IMR-90 (cell line): ENCODE results near the gene RTN4RL2. TPM values are rescaled to one million over a fixed set of nuclear protein-coding genes. Genes with fewer than 3 reads are reported as not detected.

Experiments used
- ATAC-seq: fragments of 200-7000 bp; cut with Tn5 transposase; 2 replicates; pipeline ENCODE4 v1.9.1; 2020; ENCODE audit warnings: low read depth, mild to moderate bottlenecking, moderate library complexity
- BruUV-seq: library from RNA; stranded (reverse); fragments of 400-500 nt; replicated peaks from 2 replicates; lab custom pipeline; 2021; lab: Mats Ljungman, UMichigan
- CTCF ChIA-PET: fragments of 300-600 bp; formaldehyde crosslinking; extraction: SDS; loops from one replicate; lab custom pipeline; 2021; ENCODE audit warnings: antibody characterized with exemption; lab: Yijun Ruan, JAX
- POLR2A ChIA-PET: fragments of 300-600 bp; sonication (Branson Sonifier 250); formaldehyde crosslinking; loops from one replicate; lab custom pipeline; 2022; ENCODE audit warnings: antibody characterized with exemption; ENCODE audit not compliant: unreplicated experiment; lab: Charles Lee
- DNase-seq: peaks from one replicate; pipeline ENCODE4 v3.0.0; 2013
- H2AFZ ChIP-seq: replicated peaks from 2 replicates; pipeline ENCODE3; 2013; ENCODE audit warnings: low read length, mild to moderate bottlenecking; ENCODE audit not compliant: poor library complexity
- H2AK5ac ChIP-seq: 2 replicates; pipeline ENCODE4 v1.6.1; 2013; ENCODE audit warnings: low read depth, low read length, inconsistent platforms
- H2AK9ac ChIP-seq: replicated peaks from 2 replicates; pipeline ENCODE3; 2013; ENCODE audit warnings: mild to moderate bottlenecking, low read depth, low read length, moderate library complexity; ENCODE audit not compliant: poor library complexity
- H2BK120ac ChIP-seq: 2 replicates; pipeline ENCODE4 v1.6.1; 2013; ENCODE audit warnings: low read depth, low read length, inconsistent platforms
- H2BK15ac ChIP-seq: 3 replicates; pipeline ENCODE4 v1.6.1; 2013; ENCODE audit warnings: low read depth, low read length, inconsistent platforms
- H2BK20ac ChIP-seq: 2 replicates; pipeline ENCODE4 v1.6.1; 2013; ENCODE audit warnings: low read depth, mild to moderate bottlenecking, inconsistent platforms, low read length, moderate library complexity
- H2BK5ac ChIP-seq: 2 replicates; pipeline ENCODE4 v1.6.1; 2013; ENCODE audit warnings: mild to moderate bottlenecking, low read depth, low read length, inconsistent platforms; ENCODE audit not compliant: poor library complexity, severe bottlenecking
- H3K14ac ChIP-seq: replicated peaks from 2 replicates; pipeline ENCODE4 v1.6.1; 2013; ENCODE audit warnings: low read depth, low read length, inconsistent platforms
- H3K18ac ChIP-seq: 2 replicates; pipeline ENCODE4 v1.6.1; 2013; ENCODE audit warnings: low read depth, low read length, control low read depth
- H3K23ac ChIP-seq: 2 replicates; pipeline ENCODE4 v1.6.1; 2013; ENCODE audit warnings: low read depth, low read length, inconsistent platforms
- H3K27ac ChIP-seq: 2 replicates; pipeline ENCODE4 v1.5.1; 2013; ENCODE audit warnings: mild to moderate bottlenecking, control low read depth, low read length; ENCODE audit not compliant: insufficient read depth
- H3K27me3 ChIP-seq: 2 replicates; pipeline ENCODE4 v1.6.1; 2013; ENCODE audit warnings: low read length; ENCODE audit not compliant: control insufficient read depth, insufficient read depth
- H3K36me3 ChIP-seq: 2 replicates; pipeline ENCODE4 v1.6.1; 2013; ENCODE audit warnings: low read length, mixed read lengths; ENCODE audit not compliant: control insufficient read depth, insufficient read depth
- H3K4ac ChIP-seq: 2 replicates; pipeline ENCODE4 v1.6.1; 2013; ENCODE audit warnings: low read depth, low read length, inconsistent platforms
- H3K4me1 ChIP-seq: 2 replicates; pipeline ENCODE4 v1.6.1; 2013; ENCODE audit warnings: low read length, mixed read lengths; ENCODE audit not compliant: control insufficient read depth, insufficient read depth
- H3K4me2 ChIP-seq: 2 replicates; pipeline ENCODE4 v1.6.1; 2013; ENCODE audit warnings: low read depth, mild to moderate bottlenecking, control low read depth, low read length, moderate library complexity
- H3K4me3 ChIP-seq: 2 replicates; pipeline ENCODE4 v1.5.1; 2013; ENCODE audit warnings: low read depth, mild to moderate bottlenecking, control low read depth, low read length, moderate library complexity; ENCODE audit not compliant: insufficient read depth
- H3K56ac ChIP-seq: 2 replicates; pipeline ENCODE4 v1.6.1; 2013; ENCODE audit warnings: low read length, inconsistent platforms; ENCODE audit not compliant: insufficient read depth; ENCODE audit errors: extremely low read depth
- H3K79me1 ChIP-seq, 2 experiments: 2 replicates each; pipeline ENCODE4 v1.6.1; 2013; ENCODE audit warnings: low read length in 2 of 2, inconsistent platforms in 1 of 2, low read depth in 1 of 2
- H3K9ac ChIP-seq: 2 replicates; pipeline ENCODE4 v1.6.1; 2013; ENCODE audit warnings: low read depth, low read length, control low read depth
- H3K9me1 ChIP-seq: 2 replicates; pipeline ENCODE4 v1.6.1; 2013; ENCODE audit warnings: low read length, inconsistent platforms; ENCODE audit not compliant: insufficient read depth
- H3K9me3 ChIP-seq: 2 replicates; pipeline ENCODE4 v1.6.1; 2013; ENCODE audit warnings: low read length; ENCODE audit not compliant: control insufficient read depth, insufficient read depth
- H4K20me1 ChIP-seq: 2 replicates; pipeline ENCODE4 v1.6.1; 2013; ENCODE audit warnings: low read length, inconsistent platforms; ENCODE audit not compliant: insufficient read depth
- H4K5ac ChIP-seq: 2 replicates; pipeline ENCODE4 v1.6.1; 2013; ENCODE audit warnings: mild to moderate bottlenecking, low read depth, low read length, control low read depth
- H4K8ac ChIP-seq, 2 experiments: 2 replicates each; pipeline ENCODE4 v1.6.1; 2013; ENCODE audit warnings: low read depth in 2 of 2, low read length in 2 of 2, control low read depth in 1 of 2, inconsistent platforms in 1 of 2
- H4K91ac ChIP-seq: 2 replicates; pipeline ENCODE4 v1.6.1; 2013; ENCODE audit warnings: low read depth, low read length, inconsistent platforms; ENCODE audit not compliant: insufficient read depth
- BHLHE40 ChIP-seq: fragments of 150-350 bp; IDR thresholded peaks from 2 replicates; pipeline ENCODE4 v1.6.1; 2016; ENCODE audit warnings: mild to moderate bottlenecking, low read depth, low read length
- WGBS, 2 experiments: methylation state at CpG; one replicate each; pipeline versions ENCODE4 v1.1.5 to v1.1.7; 2013; ENCODE audit warnings: missing lambda C conversion rate in 2 of 2; ENCODE audit not compliant: insufficient read length in 1 of 2; ENCODE audit errors: extremely low coverage in 2 of 2; 5-methylcytosine and 5-hydroxymethylcytosine counted together
- dilution Hi-C: fragments of 300-500 bp; cut with HindIII; formaldehyde crosslinking; loops from one replicate; pipeline ENCODE4 v1.14.3; 2018; ENCODE audit warnings: low sequenced_read_pairs; ENCODE audit not compliant: unreplicated experiment
- in situ Hi-C: fragments of 300-500 bp; cut with MboI; formaldehyde crosslinking; loops from 3 replicates; pipeline ENCODE4 v1.14.3; 2019; ENCODE audit warnings: low sequenced_read_pairs, inconsistent platforms, mixed read lengths
- intact Hi-C: fragments of 100-400 bp; cut with micrococcal nuclease; formaldehyde crosslinking; loops from 2 replicates; pipeline ENCODE4 v1.10.0; 2022
- polyA plus RNA-seq, 3 experiments: library from polyadenylated mRNA; depleted of rRNA; stranded (reverse); fragments of >200 nt; gene quantifications; 2 replicates each; pipeline ENCODE4 v1.2.3, GENCODE V29; 2012; ENCODE audit warnings: low replicate concordance in 1 of 3
- total RNA-seq: library from RNA; depleted of rRNA; stranded (reverse); fragments of >200 nt; gene quantifications from 2 replicates; pipeline ENCODE4 v1.2.3, GENCODE V29; 2012

Gene RTN4RL2
- total and polyA plus RNA-seq, 2 of the 4 experiments (the other 2 are of a cell fraction): 1.5 TPM; not detected in 1

DNA sequence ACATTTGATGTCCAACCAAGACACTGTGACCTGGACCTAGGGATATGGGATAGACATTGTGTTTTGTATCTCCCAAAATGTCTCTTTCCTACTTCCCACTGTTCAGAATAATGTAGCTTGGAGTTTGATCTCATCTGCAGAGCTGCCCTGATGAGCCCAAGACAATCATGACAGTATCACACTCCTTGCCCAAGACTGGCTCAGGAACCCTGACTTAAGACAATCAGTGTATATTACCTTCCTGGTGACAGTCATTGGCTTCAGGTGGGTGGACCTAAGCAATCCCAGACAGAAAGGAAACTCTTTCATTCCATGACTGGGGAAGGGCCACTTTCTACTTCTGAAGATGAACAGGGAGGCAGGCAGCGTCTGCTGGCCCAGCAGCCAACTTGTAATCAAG is 14.3 kb upstream of the RTN4RL2 start:
- Histone ChIP-seq H2BK15ac (no peak overlapping the region), H4K5ac (no peak overlapping the region), H3K9me3 (no peaks in the 10 kb centered on the region), H3K18ac (no peak overlapping the region), H2BK120ac (no peak overlapping the region), H3K27me3 (peaks cover 18% of the 10 kb centered on the region), H3K14ac (no peak overlapping the region), H3K4me2 (no peak overlapping the region), H4K8ac (no peak overlapping the region), H3K27ac (no peak overlapping the region), H2BK20ac (no peak overlapping the region), H3K23ac (no peak overlapping the region), H3K4ac (no peak overlapping the region), H2AFZ (no peak overlapping the region), H3K9ac (no peak overlapping the region), H3K4me1 (no peaks in the 10 kb centered on the region), H2AK9ac (no peak overlapping the region), H3K79me1 (no peaks in the 10 kb centered on the region), H3K4me3 (no peak overlapping the region), H3K56ac (no peak overlapping the region), H2BK5ac (no peak overlapping the region), H3K9me1 (no peaks in the 10 kb centered on the region), H4K91ac (no peak overlapping the region), H2AK5ac (no peak overlapping the region), H3K36me3 (no peaks in the 10 kb centered on the region), H4K20me1 (no peaks in the 10 kb centered on the region)
- CTCF ChIA-PET: no interaction called here
- intact Hi-C loops (no loop called here), in situ Hi-C loops (no loop called here), dilution Hi-C loops (no loop called here)
- POLR2A ChIA-PET: no interaction called here
- TF ChIP-seq BHLHE40: no peak
- WGBS, 2 experiments: no CpG with 5 or more reads among the region's 1 CpG
- DNase-seq (no peak), ATAC-seq (no peak)
- BruUV-seq: no TSS peak
